Measurements from ENCODE around the gene AP4S1.
"Not testable (repeated sequence)": the region's sequence is repeated elsewhere in the genome, so short reads cannot be mapped to it uniquely, and the experiment has no call there.

Gene AP4S1, protein sequence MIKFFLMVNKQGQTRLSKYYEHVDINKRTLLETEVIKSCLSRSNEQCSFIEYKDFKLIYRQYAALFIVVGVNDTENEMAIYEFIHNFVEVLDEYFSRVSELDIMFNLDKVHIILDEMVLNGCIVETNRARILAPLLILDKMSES

DNA sequence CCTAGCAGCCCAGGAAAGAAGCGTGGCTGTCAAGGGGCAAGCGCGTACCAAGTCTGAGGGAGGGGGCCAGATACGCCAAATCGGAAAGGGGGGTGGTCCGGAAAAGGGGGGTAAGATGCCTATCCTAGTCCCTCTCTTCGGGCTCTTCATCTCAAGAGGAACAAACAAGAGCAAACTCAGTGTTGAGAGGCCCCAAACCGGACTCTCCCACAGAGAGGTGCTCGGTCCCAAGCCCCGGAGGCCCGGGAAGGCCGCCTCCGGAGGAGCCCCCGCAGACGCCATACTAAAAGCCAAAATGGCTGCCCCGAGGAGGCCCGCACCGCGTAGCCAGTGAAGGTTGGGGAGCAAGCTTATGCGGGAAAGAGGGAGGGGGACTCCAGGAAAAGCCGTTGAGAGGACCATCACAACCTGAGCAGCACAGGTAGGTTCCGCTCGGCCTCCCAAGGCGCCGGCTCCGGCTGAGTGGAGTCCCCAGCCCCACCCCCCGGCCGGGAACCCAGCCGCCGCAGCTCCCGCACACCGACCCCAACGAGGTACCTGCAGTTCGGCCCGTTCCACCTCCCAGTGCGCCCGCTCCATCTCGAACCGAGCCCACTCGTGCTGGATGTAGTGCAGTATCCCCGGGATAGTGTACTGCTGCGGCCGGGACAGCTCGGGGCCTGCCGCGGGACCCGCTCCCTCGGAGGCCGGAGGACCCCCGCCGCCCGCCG lies at the start of gene AP4S1:
AP4S1 (plus strand) TSS at position 283 of the 710 bp plus-strand sequence. CDS start 40,548 bp downstream, outside the sequence.
- H3K4me1 ChIP-seq (ENCODE audit: control insufficient read depth in 2 of 2, insufficient read depth in 2 of 2, low read length in 2 of 2): peaks cover 7 to 13% of the 10 kb centered on the region in 2 donors
- H3K36me3 ChIP-seq (ENCODE audit: control insufficient read depth in 2 of 2, insufficient read depth in 2 of 2, low read length in 2 of 2): peaks cover 0 to 5% of the 10 kb centered on the region in 2 donors
- no peaks in the 10 kb centered on the region for H3K9me3 ChIP-seq (ENCODE audit: control insufficient read depth in 2 of 2, low read length in 2 of 2)
- H3K27ac ChIP-seq (ENCODE audit: low read depth in 2 of 2, low read length in 2 of 2): peak within 1 kb of the TSS; percentile 96 to 98
- H3K27me3 ChIP-seq (ENCODE audit: control insufficient read depth in 2 of 2, insufficient read depth in 2 of 2, low read length in 2 of 2): no peaks in the 10 kb centered on the region
- peak within 1 kb of the TSS; percentile 94 to 95 for H3K9ac ChIP-seq (ENCODE audit: low read depth in 1 of 2, low read length in 2 of 2)
- H3K4me3 ChIP-seq (ENCODE audit: low read length in 2 of 2): peak within 1 kb of the TSS; percentile 92 to 93

DNA sequence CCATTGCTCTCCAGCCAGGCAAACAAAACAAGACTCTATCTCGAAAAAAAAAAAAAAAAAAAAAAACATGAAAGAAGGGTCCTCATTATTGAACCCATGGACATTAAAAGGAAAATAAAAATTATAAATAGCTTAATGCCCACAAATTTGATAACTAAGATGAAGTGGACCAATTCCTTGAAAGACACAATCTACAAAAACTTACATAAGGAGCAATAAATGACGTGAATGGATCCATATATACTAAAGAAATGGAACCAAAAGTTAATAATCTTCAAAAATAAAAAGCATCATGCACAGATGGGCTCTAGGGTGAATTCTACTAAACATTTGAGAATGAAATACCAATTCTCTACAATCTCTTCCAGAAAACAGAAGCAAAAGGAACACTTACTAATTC lies 47.7 kb upstream of the AP4S1 start:
- Histone ChIP-seq H3K27ac (ENCODE audit: low read depth in 2 of 2, low read length in 2 of 2) (no peak overlapping the region), H3K4me3 (ENCODE audit: low read length in 2 of 2) (no peak overlapping the region), H3K9me3 (ENCODE audit: control insufficient read depth in 2 of 2, low read length in 2 of 2) (no peaks in the 10 kb centered on the region), H3K27me3 (ENCODE audit: control insufficient read depth in 2 of 2, insufficient read depth in 2 of 2, low read length in 2 of 2) (no peaks in the 10 kb centered on the region), H3K9ac (ENCODE audit: low read depth in 1 of 2, low read length in 2 of 2) (no peak overlapping the region), H3K4me1 (ENCODE audit: control insufficient read depth in 2 of 2, insufficient read depth in 2 of 2, low read length in 2 of 2) (no peaks in the 10 kb centered on the region), H3K36me3 (ENCODE audit: control insufficient read depth in 2 of 2, insufficient read depth in 2 of 2, low read length in 2 of 2) (no peaks in the 10 kb centered on the region)

DNA sequence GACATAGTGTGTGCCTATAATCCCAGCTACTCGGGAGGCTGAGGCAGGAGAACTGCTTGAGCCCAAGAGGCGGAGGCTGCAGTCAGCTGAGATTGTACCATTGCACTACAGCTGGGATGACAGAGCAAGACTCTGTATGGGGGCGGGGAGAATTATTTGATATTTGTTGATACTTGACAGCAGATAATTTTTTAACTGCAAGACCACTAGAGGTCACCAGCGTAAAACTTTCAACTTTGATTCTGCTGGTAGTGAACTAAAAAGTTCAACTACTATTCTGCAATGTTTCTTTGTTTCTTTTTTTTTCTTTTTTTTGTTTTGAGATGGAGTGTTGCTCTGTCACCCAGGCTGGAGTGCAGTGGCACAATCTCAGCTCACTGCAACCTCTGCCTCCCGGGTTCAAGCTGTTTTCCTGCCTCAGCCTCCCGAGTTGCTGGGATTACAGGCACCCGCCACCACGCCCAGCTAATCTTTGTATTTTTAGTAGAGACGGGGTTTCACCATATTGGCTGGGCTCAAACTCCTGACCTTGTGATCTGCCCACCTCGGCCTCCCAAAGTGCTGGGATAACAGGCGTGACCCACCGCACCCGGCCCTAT lies 45.2 kb upstream of the AP4S1 start:
- not testable (repeated sequence) for H3K27me3 ChIP-seq (ENCODE audit: control insufficient read depth in 2 of 2, insufficient read depth in 2 of 2, low read length in 2 of 2); H3K36me3 ChIP-seq (ENCODE audit: control insufficient read depth in 2 of 2, insufficient read depth in 2 of 2, low read length in 2 of 2); H3K4me1 ChIP-seq (ENCODE audit: control insufficient read depth in 2 of 2, insufficient read depth in 2 of 2, low read length in 2 of 2); H3K27ac ChIP-seq (ENCODE audit: low read depth in 2 of 2, low read length in 2 of 2); H3K9me3 ChIP-seq (ENCODE audit: control insufficient read depth in 2 of 2, low read length in 2 of 2); H3K9ac ChIP-seq (ENCODE audit: low read depth in 1 of 2, low read length in 2 of 2); H3K4me3 ChIP-seq (ENCODE audit: low read length in 2 of 2)

DNA sequence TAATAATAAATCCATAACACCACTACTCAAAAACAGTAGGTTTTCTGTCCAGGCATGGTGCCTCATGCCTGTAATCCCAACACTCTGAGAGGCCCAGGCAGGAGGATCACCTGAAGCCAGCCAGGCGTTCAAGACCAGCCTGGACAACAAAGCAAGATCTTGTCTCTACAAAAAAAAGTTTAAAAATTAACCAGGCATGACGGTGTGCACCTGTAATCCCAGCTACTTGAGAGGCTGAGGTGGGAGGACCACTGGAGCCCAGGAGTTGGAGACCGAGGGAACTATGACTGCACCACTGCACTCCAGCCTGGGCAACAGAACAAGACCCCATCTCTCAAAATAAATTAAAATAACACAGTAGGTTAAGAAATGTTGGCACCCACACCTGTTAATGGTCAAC lies 44.5 kb upstream of the AP4S1 start:
- Histone ChIP-seq H3K27ac (ENCODE audit: low read depth in 2 of 2, low read length in 2 of 2) (no peak overlapping the region), H3K36me3 (ENCODE audit: control insufficient read depth in 2 of 2, insufficient read depth in 2 of 2, low read length in 2 of 2) (no peaks in the 10 kb centered on the region), H3K9ac (ENCODE audit: low read depth in 1 of 2, low read length in 2 of 2) (no peak overlapping the region), H3K4me3 (ENCODE audit: low read length in 2 of 2) (no peak overlapping the region), H3K27me3 (ENCODE audit: control insufficient read depth in 2 of 2, insufficient read depth in 2 of 2, low read length in 2 of 2) (no peaks in the 10 kb centered on the region), H3K9me3 (ENCODE audit: control insufficient read depth in 2 of 2, low read length in 2 of 2) (no peaks in the 10 kb centered on the region), H3K4me1 (ENCODE audit: control insufficient read depth in 2 of 2, insufficient read depth in 2 of 2, low read length in 2 of 2) (no peaks in the 10 kb centered on the region)

DNA sequence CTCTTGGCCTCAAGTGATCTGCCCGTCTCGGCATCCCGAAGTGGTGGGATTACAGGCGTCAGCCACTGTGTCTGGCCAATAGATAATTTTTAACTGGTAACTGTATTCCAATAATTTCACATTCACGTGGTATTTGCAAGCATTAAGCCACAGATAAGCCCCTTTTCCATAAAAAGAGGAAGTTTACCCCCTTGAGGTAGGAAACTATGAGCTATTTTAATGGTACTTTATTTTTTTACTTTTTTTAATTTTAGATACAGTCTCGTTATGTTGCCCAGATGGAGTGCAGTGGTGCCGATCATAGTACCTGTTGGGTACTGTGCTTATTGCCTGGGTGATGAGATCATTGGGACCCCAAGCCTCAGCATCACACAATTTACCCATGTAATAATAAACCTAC lies 42.9 kb upstream of the AP4S1 start:
- H3K4me3 ChIP-seq (ENCODE audit: low read length in 2 of 2): no peak overlapping the region
- H3K27me3 ChIP-seq (ENCODE audit: control insufficient read depth in 2 of 2, insufficient read depth in 2 of 2, low read length in 2 of 2): no peaks in the 10 kb centered on the region
- H3K9ac ChIP-seq (ENCODE audit: low read depth in 1 of 2, low read length in 2 of 2): no peak overlapping the region
- H3K36me3 ChIP-seq (ENCODE audit: control insufficient read depth in 2 of 2, insufficient read depth in 2 of 2, low read length in 2 of 2): no peaks in the 10 kb centered on the region
- H3K4me1 ChIP-seq (ENCODE audit: control insufficient read depth in 2 of 2, insufficient read depth in 2 of 2, low read length in 2 of 2): no peaks in the 10 kb centered on the region
- H3K27ac ChIP-seq (ENCODE audit: low read depth in 2 of 2, low read length in 2 of 2): no peak overlapping the region
- no peaks in the 10 kb centered on the region for H3K9me3 ChIP-seq (ENCODE audit: control insufficient read depth in 2 of 2, low read length in 2 of 2)

DNA sequence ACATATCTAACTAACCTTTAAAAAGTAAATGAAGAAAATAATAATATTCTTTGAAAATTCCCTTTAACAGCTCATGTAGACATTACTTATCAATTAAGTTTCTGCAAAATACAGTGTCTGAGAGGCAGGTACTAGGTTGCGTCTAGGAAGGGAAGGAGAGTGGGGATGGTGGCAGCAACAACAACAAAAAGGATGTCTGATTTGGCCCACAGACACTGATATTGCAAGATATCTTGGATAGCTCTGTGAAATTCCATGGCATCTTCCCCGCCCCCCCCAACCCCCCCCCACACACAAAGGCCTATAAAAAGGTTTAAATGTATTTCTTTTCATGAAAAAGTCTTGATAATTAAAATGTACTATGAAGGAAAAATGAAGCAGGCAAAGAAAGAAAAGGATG lies 41.6 kb upstream of the AP4S1 start:
- H3K36me3 ChIP-seq (ENCODE audit: control insufficient read depth in 2 of 2, insufficient read depth in 2 of 2, low read length in 2 of 2): no peaks in the 10 kb centered on the region
- H3K27ac ChIP-seq (ENCODE audit: low read depth in 2 of 2, low read length in 2 of 2): no peak overlapping the region
- no peaks in the 10 kb centered on the region for H3K27me3 ChIP-seq (ENCODE audit: control insufficient read depth in 2 of 2, insufficient read depth in 2 of 2, low read length in 2 of 2)
- H3K4me1 ChIP-seq (ENCODE audit: control insufficient read depth in 2 of 2, insufficient read depth in 2 of 2, low read length in 2 of 2): peaks cover 0 to 7% of the 10 kb centered on the region in 2 donors
- no peak overlapping the region for H3K4me3 ChIP-seq (ENCODE audit: low read length in 2 of 2)
- H3K9me3 ChIP-seq (ENCODE audit: control insufficient read depth in 2 of 2, low read length in 2 of 2): no peaks in the 10 kb centered on the region
- no peak overlapping the region for H3K9ac ChIP-seq (ENCODE audit: low read depth in 1 of 2, low read length in 2 of 2)

DNA sequence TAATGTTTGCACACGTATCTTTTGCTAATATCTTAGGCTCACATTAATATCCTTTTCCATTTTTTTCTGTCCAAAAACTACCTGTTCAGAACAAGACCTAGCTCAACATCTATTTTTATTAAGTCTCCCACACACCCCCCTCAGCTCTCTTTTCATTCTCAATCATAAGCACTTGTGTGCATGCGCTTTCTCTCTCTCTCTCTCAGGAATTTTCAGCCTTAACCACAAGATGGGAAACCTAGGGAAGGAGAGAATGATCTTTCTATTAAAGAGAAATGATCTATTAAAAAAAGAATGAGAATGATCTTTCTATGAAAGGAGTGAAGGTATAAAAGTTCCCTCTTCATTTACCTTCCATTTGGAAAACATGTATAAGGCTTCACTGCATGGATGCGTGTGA lies 39.7 kb upstream of the AP4S1 start:
- peaks cover 0 to 7% of the 10 kb centered on the region in 2 donors for H3K4me1 ChIP-seq (ENCODE audit: control insufficient read depth in 2 of 2, insufficient read depth in 2 of 2, low read length in 2 of 2)
- H3K9ac ChIP-seq (ENCODE audit: low read depth in 1 of 2, low read length in 2 of 2): no peak overlapping the region
- no peak overlapping the region for H3K4me3 ChIP-seq (ENCODE audit: low read length in 2 of 2)
- no peaks in the 10 kb centered on the region for H3K9me3 ChIP-seq (ENCODE audit: control insufficient read depth in 2 of 2, low read length in 2 of 2)
- H3K27me3 ChIP-seq (ENCODE audit: control insufficient read depth in 2 of 2, insufficient read depth in 2 of 2, low read length in 2 of 2): no peaks in the 10 kb centered on the region
- no peaks in the 10 kb centered on the region for H3K36me3 ChIP-seq (ENCODE audit: control insufficient read depth in 2 of 2, insufficient read depth in 2 of 2, low read length in 2 of 2)
- no peak overlapping the region for H3K27ac ChIP-seq (ENCODE audit: low read depth in 2 of 2, low read length in 2 of 2)

DNA sequence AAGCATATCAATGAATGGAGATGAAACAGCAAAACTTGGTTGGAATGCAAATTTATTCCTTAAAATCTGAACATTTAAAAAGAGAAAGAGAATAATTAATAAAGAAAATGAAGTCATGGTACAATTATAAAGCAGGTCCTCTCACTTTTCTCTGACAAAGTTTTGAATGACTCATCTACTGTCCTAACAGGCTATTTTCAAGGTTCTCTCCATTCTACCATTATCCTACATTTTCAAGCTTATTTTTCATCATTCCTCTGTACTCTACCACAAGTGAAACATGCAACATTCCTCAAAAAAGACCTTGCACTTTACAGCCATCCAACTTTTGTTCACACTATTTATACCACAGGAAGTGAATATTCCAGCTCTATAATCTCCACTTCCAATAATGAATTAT lies 36.9 kb upstream of the AP4S1 start:
- no peak overlapping the region for H3K4me3 ChIP-seq (ENCODE audit: low read length in 2 of 2)
- H3K9ac ChIP-seq (ENCODE audit: low read depth in 1 of 2, low read length in 2 of 2): no peak overlapping the region
- H3K27me3 ChIP-seq (ENCODE audit: control insufficient read depth in 2 of 2, insufficient read depth in 2 of 2, low read length in 2 of 2): no peaks in the 10 kb centered on the region
- H3K36me3 ChIP-seq (ENCODE audit: control insufficient read depth in 2 of 2, insufficient read depth in 2 of 2, low read length in 2 of 2): no peaks in the 10 kb centered on the region
- no peak overlapping the region for H3K27ac ChIP-seq (ENCODE audit: low read depth in 2 of 2, low read length in 2 of 2)
- H3K9me3 ChIP-seq (ENCODE audit: control insufficient read depth in 2 of 2, low read length in 2 of 2): no peaks in the 10 kb centered on the region
- H3K4me1 ChIP-seq (ENCODE audit: control insufficient read depth in 2 of 2, insufficient read depth in 2 of 2, low read length in 2 of 2): peaks cover 0 to 9% of the 10 kb centered on the region in 2 donors

DNA sequence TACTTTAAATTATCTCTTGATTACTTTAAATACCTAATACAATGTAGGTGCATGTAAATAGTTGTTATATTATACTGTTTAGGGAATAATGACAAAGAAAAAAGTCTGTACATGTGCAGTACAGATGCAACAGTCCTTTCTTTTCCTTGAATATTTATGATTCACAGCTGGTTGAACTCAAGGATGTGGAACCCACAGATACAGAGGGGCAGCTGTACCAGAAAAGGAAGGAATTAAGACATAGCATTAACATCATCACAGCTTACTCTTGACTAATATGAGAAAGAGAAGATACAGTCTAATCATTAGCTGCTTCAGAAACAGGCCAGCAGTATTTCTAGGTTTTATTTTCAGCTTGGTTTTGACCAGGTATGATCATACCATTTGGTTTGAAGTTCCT lies 34.7 kb upstream of the AP4S1 start:
- Histone ChIP-seq H3K36me3 (ENCODE audit: control insufficient read depth in 2 of 2, insufficient read depth in 2 of 2, low read length in 2 of 2) (no peaks in the 10 kb centered on the region), H3K27me3 (ENCODE audit: control insufficient read depth in 2 of 2, insufficient read depth in 2 of 2, low read length in 2 of 2) (no peaks in the 10 kb centered on the region), H3K27ac (ENCODE audit: low read depth in 2 of 2, low read length in 2 of 2) (no peak overlapping the region), H3K9ac (ENCODE audit: low read depth in 1 of 2, low read length in 2 of 2) (no peak overlapping the region), H3K4me3 (ENCODE audit: low read length in 2 of 2) (no peak overlapping the region), H3K9me3 (ENCODE audit: control insufficient read depth in 2 of 2, low read length in 2 of 2) (no peaks in the 10 kb centered on the region), H3K4me1 (ENCODE audit: control insufficient read depth in 2 of 2, insufficient read depth in 2 of 2, low read length in 2 of 2) (peaks cover 4 to 9% of the 10 kb centered on the region in 2 donors)

DNA sequence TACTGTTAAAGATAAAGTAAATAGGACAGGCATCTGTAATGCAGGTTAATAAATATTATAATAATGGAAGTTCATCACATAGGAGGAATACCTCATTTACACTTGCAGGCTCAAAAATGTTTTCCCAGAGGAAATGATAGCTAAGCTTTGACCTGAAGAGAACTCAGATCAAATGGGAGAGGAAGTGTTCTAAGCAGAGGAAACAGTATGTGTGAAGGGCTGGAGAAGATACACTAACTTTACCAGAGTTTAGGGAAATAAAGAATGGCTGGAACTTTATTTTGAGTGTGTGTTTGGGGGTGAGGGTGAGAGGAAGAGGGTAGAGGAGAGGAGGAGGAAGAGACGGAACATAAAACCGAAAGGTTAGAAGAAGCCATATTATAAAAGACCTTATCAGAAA lies 34.0 kb upstream of the AP4S1 start:
- Histone ChIP-seq H3K27me3 (ENCODE audit: control insufficient read depth in 2 of 2, insufficient read depth in 2 of 2, low read length in 2 of 2) (no peaks in the 10 kb centered on the region), H3K9me3 (ENCODE audit: control insufficient read depth in 2 of 2, low read length in 2 of 2) (no peaks in the 10 kb centered on the region), H3K9ac (ENCODE audit: low read depth in 1 of 2, low read length in 2 of 2) (no peak overlapping the region), H3K4me1 (ENCODE audit: control insufficient read depth in 2 of 2, insufficient read depth in 2 of 2, low read length in 2 of 2) (peaks cover 4 to 9% of the 10 kb centered on the region in 2 donors), H3K27ac (ENCODE audit: low read depth in 2 of 2, low read length in 2 of 2) (no peak overlapping the region), H3K36me3 (ENCODE audit: control insufficient read depth in 2 of 2, insufficient read depth in 2 of 2, low read length in 2 of 2) (no peaks in the 10 kb centered on the region), H3K4me3 (ENCODE audit: low read length in 2 of 2) (no peak overlapping the region)
